GM12865 (cell line): ENCODE results near the gene PDXDC1.

Experiments used
- DNase-seq: peaks from one replicate; pipeline ENCODE4 v3.0.0; 2010; ENCODE audit warnings: low read depth
- H3K4me3 ChIP-seq: 2 replicates; pipeline ENCODE4 v1.5.1; 2011; ENCODE audit warnings: mild to moderate bottlenecking, low read depth, low read length, control low read depth
- CTCF ChIP-seq: IDR thresholded peaks from 2 replicates; pipeline ENCODE4 v1.5.1; 2011; ENCODE audit warnings: low read length, control low read depth, low read depth, inconsistent platforms; ENCODE audit not compliant: insufficient read depth; ENCODE audit errors: missing control alignments

The PDXDC1 gene

GRCh38 chr16:15031179-15031578 lies 56.4 kb downstream of the PDXDC1 start:
- no peak overlapping the region for H3K4me3 ChIP-seq
- no peak for DNase-seq
- no peak for TF ChIP-seq CTCF

GRCh38 chr16:15031586-15031985 lies 56.8 kb downstream of the PDXDC1 start:
- no peak for DNase-seq
- no peak overlapping the region for H3K4me3 ChIP-seq
- TF ChIP-seq CTCF: no peak

- TF ChIP-seq CTCF: no peak
- DNase-seq: no peak
- H3K4me3 ChIP-seq: no peak overlapping the region
Observed at GRCh38 chr16:15032547-15033308, 57.9 kb downstream of the PDXDC1 start.

- no peak overlapping the region for H3K4me3 ChIP-seq
- TF ChIP-seq CTCF: no peak
- no peak for DNase-seq
Observed at GRCh38 chr16:15033309-15033707, 58.5 kb downstream of the PDXDC1 start.

- DNase-seq: no peak
- no peak overlapping the region for H3K4me3 ChIP-seq
- no peak for TF ChIP-seq CTCF
Observed at GRCh38 chr16:15034266-15035162, 59.7 kb downstream of the PDXDC1 start.

- TF ChIP-seq CTCF: no peak
- no peak for DNase-seq
- no peak overlapping the region for H3K4me3 ChIP-seq
Observed at GRCh38 chr16:15035163-15035729, 60.4 kb downstream of the PDXDC1 start.
